CD4-positive, alpha-beta T cell treated with Interleukin-17A for 1 hour (primary cell): ENCODE results near the gene RND1.
A peak's percentile ranks its signal among the peaks of the same experiment; 100 is the strongest.
"Not testable (repeated sequence)": the region's sequence is repeated elsewhere in the genome, so short reads cannot be mapped to it uniquely, and the experiment has no call there.

ENCODE experiments used
- DNase-seq: peaks from one replicate; pipeline ENCODE4 v3.0.0-alpha.2; 2020

RND1 gene

GRCh38 chr12:48866052-48866711 lies 512 bp upstream of the RND1 start:
- DNase-seq = no peak

GRCh38 chr12:48863291-48863690 lies 2.4 kb downstream of the RND1 start:
- no peak for DNase-seq

- DNase-seq = no peak
Observed at GRCh38 chr12:48862760-48863159, 2.9 kb downstream of the RND1 start.

- no peak for DNase-seq
Observed at GRCh38 chr12:48861111-48861510, 4.6 kb downstream of the RND1 start.

GRCh38 chr12:48860236-48860635 lies 5.4 kb downstream of the RND1 start:
- DNase-seq = not testable (repeated sequence)

GRCh38 chr12:48859607-48860006 lies 6.1 kb downstream of the RND1 start:
- DNase-seq = no peak

GRCh38 chr12:48858043-48858442 lies 7.6 kb downstream of the RND1 start:
- DNase-seq = no peak

GRCh38 chr12:48857278-48857994 lies 8.2 kb downstream of the RND1 start:
- DNase-seq = no peak

GRCh38 chr12:48856379-48856778 lies 9.3 kb downstream of the RND1 start:
- no peak for DNase-seq

GRCh38 chr12:48854932-48855331 lies 10.7 kb downstream of the RND1 start:
- DNase-seq = not testable (repeated sequence)

- DNase-seq = no peak
Observed at GRCh38 chr12:48854488-48854887, 11.2 kb downstream of the RND1 start.

- DNase-seq = peak; percentile 93
Observed at GRCh38 chr12:48852734-48853688, 12.7 kb downstream of the RND1 start.

GRCh38 chr12:48851883-48852733 lies 13.6 kb downstream of the RND1 start, which contains the start of gene DDX23:
DDX23 (minus strand) TSS chr12:48852163; CDS start chr12:48845782, 6,381 bp downstream.
- DNase-seq = peak; percentile 95

GRCh38 chr12:48842021-48842420 lies 23.6 kb downstream of the RND1 start:
- DNase-seq = not testable (repeated sequence)

- no peak for DNase-seq
Observed at GRCh38 chr12:48838048-48838447, 27.6 kb downstream of the RND1 start.

- no peak for DNase-seq
Observed at GRCh38 chr12:48832321-48833060, 33.2 kb downstream of the RND1 start.

GRCh38 chr12:48831257-48831656 lies 34.4 kb downstream of the RND1 start:
- DNase-seq = no peak

GRCh38 chr12:48828841-48829575 lies 36.7 kb downstream of the RND1 start:
- no peak for DNase-seq

- no peak for DNase-seq
Observed at GRCh38 chr12:48828293-48828692, 37.4 kb downstream of the RND1 start.

GRCh38 chr12:48827513-48828096 lies 38.1 kb downstream of the RND1 start:
- DNase-seq = no peak
